AG20443 (cell line): Measurements from ENCODE around the gene PAQR3.

Experiments used
- DNase-seq: peaks from one replicate; pipeline ENCODE4 v3.0.0; 2012; ENCODE audit warnings: low spot score, mixed read lengths

PAQR3 gene, protein sequence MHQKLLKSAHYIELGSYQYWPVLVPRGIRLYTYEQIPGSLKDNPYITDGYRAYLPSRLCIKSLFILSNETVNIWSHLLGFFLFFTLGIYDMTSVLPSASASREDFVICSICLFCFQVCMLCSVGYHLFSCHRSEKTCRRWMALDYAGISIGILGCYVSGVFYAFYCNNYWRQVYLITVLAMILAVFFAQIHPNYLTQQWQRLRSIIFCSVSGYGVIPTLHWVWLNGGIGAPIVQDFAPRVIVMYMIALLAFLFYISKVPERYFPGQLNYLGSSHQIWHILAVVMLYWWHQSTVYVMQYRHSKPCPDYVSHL

DNA sequence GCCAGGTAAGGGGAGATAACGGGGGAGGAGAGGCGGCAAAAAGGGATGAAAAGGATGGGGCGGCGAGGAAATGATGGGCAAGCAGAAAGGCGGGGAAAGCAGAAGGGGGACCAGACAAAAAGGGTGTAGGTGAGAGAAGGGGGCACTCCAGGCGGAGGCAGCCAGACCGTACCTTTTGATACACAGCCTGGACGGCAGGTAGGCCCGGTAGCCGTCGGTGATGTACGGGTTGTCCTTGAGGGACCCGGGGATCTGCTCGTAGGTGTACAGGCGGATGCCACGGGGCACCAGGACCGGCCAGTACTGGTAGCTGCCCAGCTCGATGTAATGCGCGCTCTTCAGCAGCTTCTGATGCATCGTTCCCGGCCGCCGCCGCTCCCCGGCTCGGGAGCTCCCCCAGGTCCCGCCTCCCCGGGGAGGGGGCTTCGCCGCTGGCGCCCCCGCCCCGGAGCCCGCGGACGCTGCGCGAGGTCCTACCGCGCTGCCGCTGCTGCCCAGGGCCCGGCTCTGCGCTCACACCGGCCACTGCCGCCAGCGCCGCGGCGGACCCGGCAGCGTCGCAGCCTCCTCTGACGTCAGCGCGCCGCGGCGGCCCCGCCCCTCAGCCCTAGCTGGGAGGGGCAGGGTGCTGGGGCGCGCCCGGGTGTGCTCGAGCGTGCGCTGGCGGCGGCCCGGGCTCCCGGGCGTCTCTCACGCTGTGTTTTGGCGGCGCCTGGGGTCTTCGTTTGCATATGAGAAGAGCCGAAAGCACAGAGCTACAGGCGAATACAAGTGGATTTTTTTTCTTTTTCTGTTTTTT, at the start of gene PAQR3:
TSS of gene PAQR3 (minus strand) at position 571 of the 799 bp plus-strand sequence. CDS start at position 357, 214 bp downstream.
- DNase-seq, result peak; percentile 99

DNA sequence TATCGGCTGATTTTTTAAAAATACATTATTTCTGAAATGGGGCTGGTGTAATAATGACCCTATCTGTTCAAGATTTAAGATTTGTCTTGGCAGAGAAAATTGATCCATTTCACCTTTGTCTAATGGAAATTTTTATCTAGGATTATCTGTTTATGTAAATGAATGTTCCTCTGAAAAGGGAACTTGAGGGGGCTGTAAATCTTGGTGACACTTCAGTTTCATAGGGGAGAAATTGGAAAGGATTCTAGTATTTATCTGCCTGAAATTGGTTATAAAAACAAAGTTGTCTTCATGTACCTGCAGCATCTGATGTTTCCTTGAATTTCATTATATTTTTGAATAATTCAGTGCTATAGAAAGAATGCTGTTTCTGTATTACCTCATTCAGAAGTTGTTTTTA, 48.4 kb upstream of the PAQR3 start:
- DNase-seq, result no peak

DNA sequence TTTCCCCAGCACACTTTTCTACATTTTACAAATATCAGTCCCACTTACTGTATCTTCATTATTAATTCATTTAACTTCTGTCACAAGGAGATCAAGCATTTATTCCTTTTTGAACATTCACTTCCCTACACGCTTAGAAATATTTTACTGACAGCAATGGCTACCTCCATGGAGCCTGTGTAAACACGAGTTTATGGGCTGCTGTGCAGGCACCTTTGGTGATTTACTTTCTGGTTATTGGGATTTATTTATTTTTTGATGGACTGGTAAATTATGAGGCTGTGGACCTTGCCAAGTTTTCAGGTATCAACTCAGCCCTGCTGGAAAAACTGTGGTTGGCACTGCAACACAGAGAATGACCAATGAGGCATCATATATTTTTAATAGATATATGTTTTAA, 45.4 kb upstream of the PAQR3 start:
- no peak for DNase-seq

- DNase-seq, result no peak
Measured at GRCh38 chr4:78975865-78976264, 36.6 kb upstream of the PAQR3 start.

GRCh38 chr4:78971776-78972175, 32.5 kb upstream of the PAQR3 start:
- DNase-seq, result no peak

DNA sequence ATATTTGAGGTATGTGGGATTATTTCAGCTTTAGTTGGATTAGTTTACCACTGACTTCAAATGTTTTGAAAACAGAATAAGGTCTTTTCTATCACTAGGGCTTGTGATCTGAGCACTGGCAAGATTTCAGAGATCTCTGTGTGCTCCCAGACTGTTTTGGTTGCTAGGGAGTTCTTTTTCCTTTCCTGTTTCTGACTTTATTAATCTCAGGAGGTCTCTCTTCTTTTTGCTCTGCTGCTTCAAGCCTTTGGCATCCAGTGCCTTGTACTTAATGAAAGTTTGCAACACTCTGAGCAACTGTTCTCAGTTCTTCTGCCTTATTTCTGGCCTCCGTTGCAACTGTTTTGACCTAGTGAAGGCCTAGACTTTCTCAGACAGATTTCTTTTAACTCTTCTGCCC, 32.1 kb upstream of the PAQR3 start:
- no peak for DNase-seq

GRCh38 chr4:78962597-78963115, 23.4 kb upstream of the PAQR3 start:
- no peak for DNase-seq

DNA sequence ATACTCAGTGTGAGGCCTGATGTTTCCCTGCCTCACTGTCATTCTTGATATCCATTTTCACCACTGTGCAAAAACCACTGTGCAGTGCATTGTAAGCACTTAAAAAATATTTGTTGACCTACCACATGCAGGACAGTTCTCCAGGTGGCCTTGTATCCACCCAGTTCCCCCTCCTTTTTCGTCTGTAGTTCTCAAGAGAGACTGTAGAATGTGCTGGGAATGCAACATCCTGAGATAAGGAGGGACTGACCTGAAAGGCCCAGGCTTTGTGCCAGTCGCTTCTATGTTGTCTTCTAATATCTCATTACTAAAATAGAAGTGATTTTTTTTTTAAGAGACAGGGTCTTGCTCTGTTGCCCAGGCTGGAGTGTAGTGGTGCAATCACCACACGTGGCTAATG, 21.7 kb upstream of the PAQR3 start:
- no peak for DNase-seq

DNA sequence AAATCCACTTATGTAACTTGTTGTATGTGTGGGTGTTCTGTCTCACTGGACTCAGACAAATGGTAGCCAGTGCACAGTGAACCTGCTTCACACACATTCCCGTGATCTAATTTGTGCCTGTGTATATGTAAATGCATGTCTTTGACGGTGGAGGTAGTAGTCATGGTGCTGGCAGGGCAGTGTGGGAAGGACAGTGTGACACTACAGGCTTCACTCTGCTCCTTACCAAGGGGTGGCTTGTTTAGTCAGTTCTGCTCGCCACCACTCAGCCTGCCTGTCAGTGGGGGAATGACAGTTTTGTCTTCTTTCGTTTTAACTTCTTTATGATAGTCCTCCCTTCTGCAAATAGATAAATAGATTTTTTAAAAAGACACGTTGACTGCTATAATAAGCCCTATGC, 17.7 kb upstream of the PAQR3 start:
- no peak for DNase-seq

- no peak for DNase-seq
Measured at GRCh38 chr4:78953769-78954666, 14.8 kb upstream of the PAQR3 start.

- no peak for DNase-seq
Measured at GRCh38 chr4:78953231-78953630, 14.0 kb upstream of the PAQR3 start.

DNA sequence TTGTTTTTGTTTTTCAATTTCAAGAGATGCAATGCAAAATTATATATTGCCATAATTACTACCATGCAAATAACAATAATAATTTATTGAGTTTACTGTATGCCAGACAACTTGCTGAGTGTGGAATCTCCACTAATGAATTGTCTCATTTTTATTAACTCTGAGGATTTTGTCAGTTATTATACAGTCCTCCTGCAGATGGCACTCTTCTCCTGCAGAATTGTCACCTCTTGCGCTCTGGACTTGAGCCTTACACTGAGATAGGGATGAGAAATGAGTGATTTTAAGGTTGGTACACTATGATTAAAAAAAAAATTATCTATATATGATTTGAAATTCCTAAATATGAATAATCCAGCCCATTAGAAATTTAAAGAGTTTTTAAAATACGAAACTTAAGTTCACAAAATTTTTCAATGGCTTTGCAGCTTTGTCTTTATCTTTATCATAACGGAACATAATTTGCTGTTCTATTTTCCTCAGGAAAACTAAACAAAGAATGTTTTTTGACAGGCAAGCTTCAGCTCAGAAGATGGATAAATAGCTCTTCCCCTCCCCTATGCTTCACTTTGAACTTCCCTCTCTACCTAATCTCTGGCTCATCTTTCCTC, 12.7 kb upstream of the PAQR3 start:
- peak; percentile 65 for DNase-seq

- DNase-seq, result no peak
Measured at GRCh38 chr4:78949735-78950134, 10.5 kb upstream of the PAQR3 start.

- DNase-seq, result no peak
Measured at GRCh38 chr4:78945651-78946179, 6.5 kb upstream of the PAQR3 start.

- no peak for DNase-seq
Measured at GRCh38 chr4:78944381-78944780, 5.1 kb upstream of the PAQR3 start.

DNA sequence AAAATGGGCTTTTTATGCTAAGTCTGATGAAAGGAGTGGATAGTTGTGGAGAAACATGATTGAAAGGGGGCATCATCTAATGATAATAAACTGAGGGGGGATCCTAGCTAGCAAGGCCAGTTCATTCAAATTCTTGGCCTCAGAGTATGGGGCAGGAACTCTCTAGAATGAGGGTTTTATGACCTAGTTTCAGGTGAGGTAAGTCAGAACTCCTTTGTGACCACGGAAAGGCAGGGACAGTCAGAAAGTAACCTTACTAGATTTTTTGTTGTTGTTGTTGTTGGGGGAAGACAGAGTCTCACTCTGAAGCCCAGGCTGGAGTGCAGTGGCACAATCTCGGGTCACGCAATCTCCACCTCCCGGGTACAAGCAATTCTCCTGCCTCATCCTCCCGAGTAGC, 1.5 kb upstream of the PAQR3 start:
- DNase-seq, result no peak

DNA sequence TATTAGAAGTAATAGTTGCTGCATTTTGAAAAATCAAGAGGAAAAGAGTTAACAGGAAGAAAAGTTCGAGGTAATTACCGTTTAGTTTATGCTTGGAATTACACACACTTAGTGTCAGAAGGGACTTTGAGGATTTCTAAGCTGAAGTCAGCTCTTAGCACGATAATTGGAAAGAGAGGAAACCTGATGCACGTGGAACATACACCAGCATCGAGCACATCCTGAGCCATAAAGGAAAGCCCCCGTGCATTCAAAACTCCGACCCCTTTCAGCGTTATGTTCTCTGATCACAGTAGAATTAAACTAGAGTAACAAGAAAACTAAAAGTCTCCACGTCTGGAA, 400 bp upstream of the PAQR3 start:
- DNase-seq, result no peak

- DNase-seq, result no peak
Measured at GRCh38 chr4:78938474-78938867, 767 bp downstream of the PAQR3 start.

GRCh38 chr4:78937837-78938236, 1.4 kb downstream of the PAQR3 start:
- DNase-seq, result peak; percentile 29

GRCh38 chr4:78936989-78937388, 2.2 kb downstream of the PAQR3 start:
- DNase-seq, result no peak

DNA sequence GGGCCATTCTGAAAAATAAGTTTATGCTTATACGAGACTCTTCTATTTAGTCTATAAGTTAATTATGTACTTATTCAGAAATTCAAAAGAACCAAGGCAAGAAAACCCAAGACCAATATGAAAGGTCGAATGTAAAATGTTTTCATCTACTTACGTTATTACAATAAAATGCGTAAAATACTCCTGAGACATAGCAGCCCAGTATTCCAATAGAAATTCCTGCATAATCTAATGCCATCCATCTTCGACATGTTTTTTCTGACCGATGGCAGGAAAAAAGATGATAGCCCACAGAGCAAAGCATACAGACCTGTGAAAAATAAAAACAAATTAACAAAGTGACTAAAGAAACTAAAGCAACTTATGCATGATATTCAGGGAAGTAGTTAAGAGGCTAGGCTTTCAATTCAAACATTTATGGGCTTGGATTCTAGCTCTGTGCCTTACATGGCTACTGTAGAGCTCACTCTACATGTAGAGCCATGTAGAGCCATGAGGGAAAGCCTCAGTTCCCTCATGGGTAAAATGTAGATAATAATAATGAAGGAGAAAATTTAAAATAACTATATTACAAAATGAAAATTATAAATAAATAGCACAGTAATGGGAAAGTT, 9.1 kb downstream of the PAQR3 start:
- no peak for DNase-seq
